GM23338 (cell line): Measurements from ENCODE around the gene PODN. TPM values are rescaled to one million over a fixed set of nuclear protein-coding genes. Genes with fewer than 3 reads are reported as not detected.

ENCODE experiments used
- ATAC-seq: fragments of 200-7000 bp; cut with Tn5 transposase; 3 replicates; pipeline ENCODE4 v1.9.1; 2020
- DNase-seq: peaks from one replicate; pipeline ENCODE4 v3.0.0-alpha.2; 2015; ENCODE audit warnings: low spot score
- H2AFZ ChIP-seq: fragments of 200-600 bp; sonication (generic); 2 replicates; pipeline ENCODE4 v1.8.0; 2016; ENCODE audit warnings: antibody characterized with exemption, mild to moderate bottlenecking, moderate library complexity
- H3F3A ChIP-seq: fragments of 200-600 bp; sonication (generic); replicated peaks from 2 replicates; pipeline ENCODE4 v1.8.0; 2017; ENCODE audit warnings: antibody characterized with exemption, mixed run types, low read depth
- H3K27ac ChIP-seq: fragments of 200-600 bp; sonication (generic); 2 replicates; pipeline ENCODE4 v1.6.1; 2016; ENCODE audit warnings: low read depth
- H3K27me3 ChIP-seq: fragments of 200-600 bp; sonication (generic); 2 replicates; pipeline ENCODE4 v1.8.0; 2016; ENCODE audit warnings: mild to moderate bottlenecking, mixed run types, moderate library complexity; ENCODE audit not compliant: insufficient read depth
- H3K36me3 ChIP-seq: fragments of 200-600 bp; sonication (generic); 2 replicates; pipeline ENCODE4 v1.8.0; 2016; ENCODE audit warnings: mild to moderate bottlenecking; ENCODE audit not compliant: insufficient read depth
- H3K4me1 ChIP-seq: fragments of 200-600 bp; sonication (generic); 2 replicates; pipeline ENCODE4 v1.8.0; 2016; ENCODE audit warnings: mild to moderate bottlenecking, moderate library complexity; ENCODE audit not compliant: insufficient read depth
- H3K4me2 ChIP-seq: fragments of 200-600 bp; sonication (generic); 2 replicates; pipeline ENCODE4 v1.7.1; 2017; ENCODE audit warnings: mixed run types
- H3K4me3 ChIP-seq: fragments of 200-600 bp; sonication (generic); 2 replicates; pipeline ENCODE4 v1.6.1; 2016; ENCODE audit warnings: mixed run types
- H3K79me2 ChIP-seq: fragments of 200-600 bp; sonication (generic); replicated peaks from 2 replicates; pipeline ENCODE4 v1.8.0; 2017; ENCODE audit warnings: mild to moderate bottlenecking; ENCODE audit not compliant: insufficient read depth
- H3K9me2 ChIP-seq: fragments of 200-600 bp; sonication (generic); 2 replicates; pipeline ENCODE4 v1.8.0; 2017; ENCODE audit not compliant: insufficient read depth
- H4K20me1 ChIP-seq: fragments of 200-600 bp; sonication (generic); replicated peaks from 2 replicates; pipeline ENCODE4 v1.8.0; 2017; ENCODE audit warnings: mild to moderate bottlenecking; ENCODE audit not compliant: insufficient read depth
- H3K27ac Mint-ChIP-seq: 2 replicates; pipeline ENCODE4 v1.8.0; 2020; ENCODE audit warnings: inconsistent platforms, mild to moderate bottlenecking, moderate library complexity, mixed read lengths
- H3K27me3 Mint-ChIP-seq: 3 replicates; pipeline ENCODE4 v1.8.0; 2022; ENCODE audit warnings: low read depth, mild to moderate bottlenecking, moderate library complexity, mixed read lengths, inconsistent platforms; ENCODE audit not compliant: insufficient read depth, poor library complexity
- H3K36me3 Mint-ChIP-seq: 3 replicates; pipeline ENCODE4 v1.8.0; 2021; ENCODE audit warnings: low read depth, mild to moderate bottlenecking, inconsistent platforms, moderate library complexity, mixed read lengths
- H3K4me1 Mint-ChIP-seq: 3 replicates; pipeline ENCODE4 v1.8.0; 2020; ENCODE audit warnings: mild to moderate bottlenecking, inconsistent platforms, mixed read lengths
- H3K4me3 Mint-ChIP-seq: 3 replicates; pipeline ENCODE4 v1.8.0; 2021; ENCODE audit warnings: moderate library complexity, mild to moderate bottlenecking, inconsistent platforms, mixed read lengths
- H3K9me3 Mint-ChIP-seq: 3 replicates; pipeline ENCODE4 v1.8.0; 2020; ENCODE audit warnings: moderate library complexity, mild to moderate bottlenecking, inconsistent platforms, mixed read lengths
- CREB1 ChIP-seq: fragments of 250-450 bp; sonication (Bioruptor Pico); IDR thresholded peaks from 2 replicates; pipeline ENCODE4 v1.5.0; 2020; ENCODE audit warnings: low read depth, mild to moderate bottlenecking, moderate library complexity
- ETS1 ChIP-seq: IDR thresholded peaks from 2 replicates; pipeline ENCODE4 v1.6.1; 2016; ENCODE audit warnings: antibody characterized with exemption
- EZH2 ChIP-seq: fragments of 200-600 bp; sonication (generic); IDR thresholded peaks from one replicate; pipeline ENCODE4 v1.8.0; 2017; ENCODE audit warnings: antibody characterized with exemption, mild to moderate bottlenecking, low read depth; ENCODE audit not compliant: unreplicated experiment
- EZH2phosphoT487 ChIP-seq: fragments of 200-600 bp; sonication (generic); IDR thresholded peaks from one replicate; pipeline ENCODE4 v1.8.1; 2018; ENCODE audit warnings: antibody characterized with exemption; ENCODE audit not compliant: unreplicated experiment
- JUNB ChIP-seq: IDR thresholded peaks from one replicate; pipeline ENCODE4 v1.6.1; 2016; ENCODE audit warnings: antibody characterized with exemption; ENCODE audit not compliant: unreplicated experiment
- NANOG ChIP-seq: IDR thresholded peaks from 2 replicates; pipeline ENCODE4 v1.6.1; 2016; ENCODE audit warnings: antibody characterized with exemption, borderline replicate concordance
- REST ChIP-seq: IDR thresholded peaks from one replicate; pipeline ENCODE4 v1.6.1; 2018; ENCODE audit warnings: antibody characterized with exemption; ENCODE audit not compliant: unreplicated experiment
- STAT1 ChIP-seq: IDR thresholded peaks from one replicate; pipeline ENCODE4 v1.6.1; 2016; ENCODE audit warnings: antibody characterized with exemption; ENCODE audit not compliant: unreplicated experiment
- ZNF114 ChIP-seq: fragments of 250-450 bp; sonication (Bioruptor Pico); IDR thresholded peaks from 2 replicates; pipeline ENCODE4 v1.5.0; 2020; ENCODE audit warnings: mild to moderate bottlenecking, moderate library complexity
- ZNF331 ChIP-seq: fragments of 250-450 bp; sonication (Bioruptor Pico); IDR thresholded peaks from 2 replicates; pipeline ENCODE4 v1.5.0; 2020; ENCODE audit warnings: low read depth, mild to moderate bottlenecking, moderate library complexity
- polyA plus RNA-seq: library from polyadenylated mRNA; unstranded; fragments of >200 nt; fragmentation: Nextera tagmentation; extraction: Ambion mirVana; gene quantifications from 2 replicates; pipeline ENCODE4 v1.2.1, GENCODE V29; 2016
- total RNA-seq: library from RNA; depleted of rRNA; stranded (reverse); fragments of >200 nt; shearing (Covaris generic); gene quantifications from 2 replicates; pipeline ENCODE4 v1.2.3, GENCODE V29; 2014

The PODN gene
- total and polyA plus RNA-seq, 2 experiments from 2014 or later, result 0.16 to 0.24 TPM

- H3K36me3 Mint-ChIP-seq, result no peaks in the 10 kb centered on the region
- TF ChIP-seq CREB1 (no peak), NANOG (no peak), REST (no peak), JUNB (no peak), STAT1 (no peak)
- no peaks in the 10 kb centered on the region for H3K27me3 ChIP-seq
- no peak overlapping the region for H3K4me3 ChIP-seq
- peaks cover 2% of the 10 kb centered on the region for H3K27me3 Mint-ChIP-seq
- no peaks in the 10 kb centered on the region for H4K20me1 ChIP-seq
- no peaks in the 10 kb centered on the region for H3F3A ChIP-seq
- no peaks in the 10 kb centered on the region for H3K4me1 Mint-ChIP-seq
- no peak overlapping the region for H2AFZ ChIP-seq
- peaks cover 13% of the 10 kb centered on the region; the same call in 1 of the 2 replicates for H3K79me2 ChIP-seq
- no peak overlapping the region for H3K4me2 ChIP-seq
- H3K27ac Mint-ChIP-seq, result no peak overlapping the region
- no peaks in the 10 kb centered on the region for H3K9me3 Mint-ChIP-seq
- no peak for ATAC-seq
- no peaks in the 10 kb centered on the region for H3K9me2 ChIP-seq
- H3K36me3 ChIP-seq, result no peaks in the 10 kb centered on the region
- H3K4me3 Mint-ChIP-seq, result no peak overlapping the region
- H3K27ac ChIP-seq, result peak overlapping the region; percentile 26; the same call in 1 of the 2 replicates
- no peaks in the 10 kb centered on the region for H3K4me1 ChIP-seq
- DNase-seq, result no peak
These were observed 37.9 kb upstream of the PODN start for GRCh38 chr1:53024117-53024516.

GRCh38 chr1:53025034-53025768 lies 36.8 kb upstream of the PODN start:
- no peak overlapping the region for H3K27ac ChIP-seq
- no peaks in the 10 kb centered on the region for H3K4me1 ChIP-seq
- ATAC-seq (peak; percentile 46; the same call in 2 of the 3 replicates), DNase-seq (no peak)
- no peak overlapping the region for H3K27ac Mint-ChIP-seq
- no peak overlapping the region for H2AFZ ChIP-seq
- H3K36me3 ChIP-seq, result no peaks in the 10 kb centered on the region
- H3K27me3 ChIP-seq, result no peaks in the 10 kb centered on the region
- no peaks in the 10 kb centered on the region for H3K36me3 Mint-ChIP-seq
- no peaks in the 10 kb centered on the region for H3F3A ChIP-seq
- no peak overlapping the region for H3K4me3 Mint-ChIP-seq
- TF ChIP-seq NANOG (no peak), ZNF114 (CRISPR knock-in tag) (no peak), ZNF331 (CRISPR knock-in tag) (no peak), EZH2 (no peak), STAT1 (no peak), EZH2phosphoT487 (no peak), ETS1 (no peak)
- peaks cover 2% of the 10 kb centered on the region for H3K27me3 Mint-ChIP-seq
- no peak overlapping the region for H3K4me2 ChIP-seq
- H3K9me2 ChIP-seq, result no peaks in the 10 kb centered on the region
- H3K4me3 ChIP-seq, result no peak overlapping the region
- peaks cover 13% of the 10 kb centered on the region; the same call in 1 of the 2 replicates for H3K79me2 ChIP-seq
- no peaks in the 10 kb centered on the region; the same call in 1 of the 2 replicates for H4K20me1 ChIP-seq
- no peaks in the 10 kb centered on the region for H3K4me1 Mint-ChIP-seq
- H3K9me3 Mint-ChIP-seq, result no peaks in the 10 kb centered on the region
